Prostate gland (tissue), 2 donors: Measurements from ENCODE around the gene PLAAT5.

Experiments used
- POLR2A ChIP-seq: fragments of 450-650 bp; IDR thresholded peaks from one replicate; pipeline ENCODE4 v1.6.1; 2016; ENCODE audit warnings: antibody characterized with exemption, mild to moderate bottlenecking
- TF ChIP-seq, protein P1 (sequence below), 4 experiments: fragments of 200-600 bp in 2 of 4; fragments of 450-650 bp in 2 of 4; sonication (generic) in 2 of 4; IDR thresholded peaks; 1 replicate in 3 of 4; 2 replicates in 1 of 4; pipeline ENCODE4 v1.5.1; 2016 to 2019; ENCODE audit warnings: antibody characterized with exemption in 4 of 4, mild to moderate bottlenecking in 2 of 4, moderate library complexity in 2 of 4

DNA sequence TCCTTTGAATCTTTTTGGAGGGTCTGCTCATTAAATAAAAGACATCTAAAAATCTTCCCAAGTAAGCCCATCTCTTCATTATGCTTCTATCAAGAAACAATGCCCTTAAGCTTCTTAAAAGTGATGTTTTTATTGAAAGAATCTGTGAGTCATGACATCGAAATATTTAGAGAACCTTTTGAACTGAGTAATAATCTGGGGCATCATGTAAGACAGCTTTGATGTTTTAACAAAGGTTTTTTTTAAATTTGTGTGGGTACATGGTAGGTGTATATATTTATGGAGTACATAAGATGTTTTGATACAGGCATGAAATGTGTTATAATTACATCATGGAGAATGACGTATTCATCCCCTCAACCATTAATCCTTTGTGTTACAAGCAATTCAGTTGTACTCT, 46.8 kb downstream of the PLAAT5 start:
- TF ChIP-seq, protein P1, sequence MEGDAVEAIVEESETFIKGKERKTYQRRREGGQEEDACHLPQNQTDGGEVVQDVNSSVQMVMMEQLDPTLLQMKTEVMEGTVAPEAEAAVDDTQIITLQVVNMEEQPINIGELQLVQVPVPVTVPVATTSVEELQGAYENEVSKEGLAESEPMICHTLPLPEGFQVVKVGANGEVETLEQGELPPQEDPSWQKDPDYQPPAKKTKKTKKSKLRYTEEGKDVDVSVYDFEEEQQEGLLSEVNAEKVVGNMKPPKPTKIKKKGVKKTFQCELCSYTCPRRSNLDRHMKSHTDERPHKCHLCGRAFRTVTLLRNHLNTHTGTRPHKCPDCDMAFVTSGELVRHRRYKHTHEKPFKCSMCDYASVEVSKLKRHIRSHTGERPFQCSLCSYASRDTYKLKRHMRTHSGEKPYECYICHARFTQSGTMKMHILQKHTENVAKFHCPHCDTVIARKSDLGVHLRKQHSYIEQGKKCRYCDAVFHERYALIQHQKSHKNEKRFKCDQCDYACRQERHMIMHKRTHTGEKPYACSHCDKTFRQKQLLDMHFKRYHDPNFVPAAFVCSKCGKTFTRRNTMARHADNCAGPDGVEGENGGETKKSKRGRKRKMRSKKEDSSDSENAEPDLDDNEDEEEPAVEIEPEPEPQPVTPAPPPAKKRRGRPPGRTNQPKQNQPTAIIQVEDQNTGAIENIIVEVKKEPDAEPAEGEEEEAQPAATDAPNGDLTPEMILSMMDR (IDR thresholded peaks at IDR 0.05) = no peak
- TF ChIP-seq POLR2A = no peak
